Subcutaneous adipose tissue (tissue), 4 donors: ENCODE data around the gene TMEM30A. TPM values are rescaled to one million over a fixed set of nuclear protein-coding genes. Genes with fewer than 3 reads are reported as not detected.

Source experiments
- CTCF ChIP-seq: fragments of 450-650 bp; IDR thresholded peaks from one replicate; pipeline ENCODE4 v1.5.1; 2016; ENCODE audit warnings: low read depth, mild to moderate bottlenecking, control low read depth, antibody characterized with exemption, moderate library complexity
- total RNA-seq, 4 donors: library from RNA; depleted of rRNA; stranded (reverse); fragments of >200 nt; gene quantifications; one replicate each; pipeline ENCODE4 v1.1.0, GENCODE V29; 2016

The TMEM30A gene
- total RNA-seq, 4 donors from 2014 or later, result 50.7 to 95.2 (median 89.2) TPM

- no peak for TF ChIP-seq CTCF
Observed at GRCh38 chr6:75243333-75244062, 41.1 kb downstream of the TMEM30A start, which contains the start of gene COX7A2. Gene COX7A2, minus strand, starts transcription at chr6:75243801. Its CDS starts 67 bp downstream, at chr6:75243734.

GRCh38 chr6:75236630-75237029 is 48.0 kb downstream of the TMEM30A start:
- TF ChIP-seq CTCF, result no peak

GRCh38 chr6:75235271-75235670 is 49.3 kb downstream of the TMEM30A start:
- no peak for TF ChIP-seq CTCF

GRCh38 chr6:75234126-75234865 is 50.3 kb downstream of the TMEM30A start:
- TF ChIP-seq CTCF, result no peak

GRCh38 chr6:75233092-75233615 is 51.4 kb downstream of the TMEM30A start:
- TF ChIP-seq CTCF, result no peak

GRCh38 chr6:75230484-75231325 is 53.9 kb downstream of the TMEM30A start:
- TF ChIP-seq CTCF, result no peak
